GM18526 (cell line): ENCODE results near the gene CHDH.

ENCODE experiments used
- POLR2A ChIP-seq: IDR thresholded peaks from 3 replicates; pipeline ENCODE4 v1.6.1; 2011; ENCODE audit not compliant: insufficient read length; ENCODE audit errors: extremely low read depth

The CHDH gene

GRCh38 chr3:53820756-53821580 is 25.3 kb downstream of the CHDH start:
- no peak for TF ChIP-seq POLR2A

- no peak for TF ChIP-seq POLR2A
Measured at GRCh38 chr3:53820084-53820483, 26.1 kb downstream of the CHDH start.

DNA sequence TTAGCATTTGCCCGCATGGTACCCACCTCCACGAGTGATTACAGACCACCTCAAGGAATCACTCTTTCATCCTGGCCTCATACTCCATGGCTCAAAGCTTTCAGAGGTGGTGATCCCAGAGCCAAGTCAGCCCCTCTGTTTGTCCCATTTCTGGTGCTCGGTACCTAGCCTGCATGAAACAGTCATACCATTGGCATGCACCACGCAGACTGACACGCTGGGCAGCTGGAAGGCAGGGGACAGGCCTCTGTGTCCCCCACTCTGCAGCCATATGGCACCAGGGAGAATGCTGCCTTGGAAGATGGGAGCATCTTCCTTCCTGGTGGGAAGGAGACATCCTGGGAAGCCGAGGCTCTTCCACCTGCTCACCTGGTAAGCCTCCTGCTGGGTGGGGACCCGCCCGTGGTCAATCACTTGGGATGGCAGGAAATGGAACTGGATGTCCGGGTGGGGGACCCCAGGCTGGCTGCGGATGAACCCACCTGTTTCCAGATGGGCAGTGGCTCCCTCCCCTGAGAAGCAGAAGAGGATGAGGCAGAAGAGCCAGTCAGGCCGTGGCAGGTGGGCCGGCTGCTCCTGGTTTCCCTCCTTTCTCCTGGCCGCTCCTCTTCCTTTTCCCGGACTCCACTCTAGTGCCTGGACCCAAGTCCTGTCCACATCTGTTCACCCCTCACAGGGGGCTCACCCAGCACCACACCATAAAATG is 26.9 kb downstream of the CHDH start:
- TF ChIP-seq POLR2A = no peak

DNA sequence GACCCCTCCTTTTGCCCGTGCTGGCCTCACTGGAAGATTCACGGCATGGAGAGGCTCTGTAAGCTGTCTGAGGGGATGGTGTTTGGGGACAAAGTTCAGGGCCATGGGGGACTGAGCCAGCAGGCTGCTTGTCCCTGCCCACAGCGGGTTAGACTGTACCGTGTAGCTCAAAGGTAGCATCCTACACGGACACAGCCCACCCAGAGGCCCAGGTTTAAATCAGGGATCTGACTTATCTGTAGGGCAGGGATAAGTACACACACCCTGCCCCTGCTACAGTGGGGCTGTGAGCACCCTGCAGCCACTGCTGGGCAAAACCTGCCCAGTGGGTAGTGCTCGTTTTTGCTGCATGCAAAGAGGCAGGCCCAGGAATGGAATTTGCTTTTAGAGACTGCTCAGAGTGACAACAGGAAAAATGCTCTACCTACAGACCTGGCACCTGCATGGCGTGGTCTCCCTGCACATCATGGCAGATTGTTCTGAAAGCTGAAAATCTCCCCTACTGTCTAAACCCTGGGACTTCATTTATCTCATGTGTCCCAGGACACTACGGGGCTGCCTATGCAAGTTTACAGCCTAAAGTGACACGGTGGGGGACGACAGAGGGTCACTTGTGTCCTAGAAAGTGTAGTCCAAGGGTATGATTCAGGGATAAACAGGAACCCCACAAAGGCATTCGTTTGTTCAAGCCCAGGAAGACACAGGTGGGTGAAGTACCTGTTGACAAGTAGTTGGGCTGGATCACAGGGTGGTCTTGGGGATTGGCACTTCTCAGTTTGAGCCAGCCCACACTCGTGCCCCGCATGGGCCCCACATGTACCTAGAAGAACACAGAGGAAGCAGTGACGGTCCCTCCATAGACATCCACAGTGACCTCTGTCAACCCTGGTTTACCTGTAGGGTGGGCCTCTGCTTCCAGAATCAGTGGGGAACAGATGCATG is 27.7 kb downstream of the CHDH start:
- no peak for TF ChIP-seq POLR2A

GRCh38 chr3:53817809-53818208 is 28.4 kb downstream of the CHDH start:
- no peak for TF ChIP-seq POLR2A

GRCh38 chr3:53817211-53817610 is 29.0 kb downstream of the CHDH start:
- TF ChIP-seq POLR2A = no peak

DNA sequence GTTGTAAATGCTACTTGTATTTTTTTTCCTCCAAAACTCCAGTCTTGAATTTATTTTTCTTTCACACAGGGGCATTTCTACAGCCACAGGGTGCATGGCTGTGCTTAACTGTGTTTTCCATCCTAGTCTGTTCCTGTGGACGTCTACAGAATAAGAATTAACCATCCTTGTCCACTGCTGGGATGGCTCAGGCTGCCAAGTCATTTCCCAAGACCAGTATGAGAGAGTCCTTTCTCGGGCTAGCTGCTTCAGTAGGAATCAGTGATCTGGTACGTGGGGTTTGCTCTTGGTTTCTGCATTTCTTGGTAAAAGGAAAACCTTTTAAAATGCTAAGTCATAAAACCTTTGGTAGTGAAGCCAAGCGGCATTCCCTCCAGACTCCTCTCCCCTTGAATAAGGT is 29.8 kb downstream of the CHDH start:
- TF ChIP-seq POLR2A = no peak

DNA sequence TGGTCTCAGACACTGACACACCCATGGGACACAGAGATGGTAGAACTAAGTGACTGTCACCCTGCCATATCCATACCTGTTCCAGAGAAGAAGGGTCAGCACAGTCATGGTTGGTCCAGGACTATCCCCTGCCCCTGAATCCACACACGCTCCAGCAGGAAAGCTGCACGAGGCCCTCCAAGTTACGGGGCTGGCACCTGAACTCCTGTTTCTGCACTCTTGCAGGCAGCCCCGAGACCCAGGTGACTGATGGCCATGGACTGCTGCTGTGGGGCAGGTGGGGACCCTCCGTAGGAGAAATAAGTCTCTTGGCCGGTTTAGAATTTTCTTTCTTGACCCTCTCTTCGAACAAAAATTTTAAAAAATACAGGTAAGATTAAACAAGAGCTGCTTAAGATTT is 30.6 kb downstream of the CHDH start:
- TF ChIP-seq POLR2A = no peak

DNA sequence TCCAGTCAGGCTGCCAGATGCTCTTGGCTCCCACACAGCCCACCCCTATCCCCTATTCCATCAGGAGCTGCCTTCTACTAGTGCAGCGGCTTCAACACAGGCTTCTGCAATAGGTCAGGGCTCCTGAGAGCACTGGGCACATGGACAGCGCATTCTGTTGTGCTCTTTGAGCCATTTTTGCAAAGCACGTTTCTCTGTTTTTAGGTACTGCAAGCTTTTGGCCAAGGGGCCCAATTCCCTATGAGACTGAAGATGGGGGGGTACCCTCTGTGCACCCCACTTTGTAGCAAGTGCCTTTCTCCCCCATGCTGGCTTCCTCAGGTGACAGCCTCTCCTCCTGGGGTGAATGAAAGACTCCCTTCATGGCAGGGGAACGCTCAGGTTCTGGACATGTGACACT is 31.2 kb downstream of the CHDH start:
- no peak for TF ChIP-seq POLR2A

GRCh38 chr3:53813876-53814275 is 32.3 kb downstream of the CHDH start:
- TF ChIP-seq POLR2A = no peak

DNA sequence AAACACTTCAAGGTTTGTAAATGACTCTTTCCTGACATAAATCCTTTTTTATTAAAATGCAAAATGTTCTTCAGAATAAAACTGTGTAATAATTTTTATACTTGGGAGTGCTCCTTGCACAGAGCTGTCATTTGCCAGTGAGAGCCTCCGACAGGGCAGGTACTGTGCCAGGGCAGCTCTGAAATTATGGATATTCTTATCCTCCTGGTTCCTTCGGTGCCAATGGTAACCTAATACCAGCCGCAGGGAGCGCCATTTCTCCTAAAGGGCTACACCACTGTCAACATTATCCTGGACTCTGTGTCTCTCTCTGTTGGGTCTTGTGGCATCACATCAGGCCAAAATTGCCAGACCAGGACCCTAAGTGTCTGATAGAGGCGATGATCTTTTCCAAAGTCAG is 33.0 kb downstream of the CHDH start:
- TF ChIP-seq POLR2A = no peak

GRCh38 chr3:53812434-53812833 is 33.8 kb downstream of the CHDH start:
- TF ChIP-seq POLR2A = no peak

DNA sequence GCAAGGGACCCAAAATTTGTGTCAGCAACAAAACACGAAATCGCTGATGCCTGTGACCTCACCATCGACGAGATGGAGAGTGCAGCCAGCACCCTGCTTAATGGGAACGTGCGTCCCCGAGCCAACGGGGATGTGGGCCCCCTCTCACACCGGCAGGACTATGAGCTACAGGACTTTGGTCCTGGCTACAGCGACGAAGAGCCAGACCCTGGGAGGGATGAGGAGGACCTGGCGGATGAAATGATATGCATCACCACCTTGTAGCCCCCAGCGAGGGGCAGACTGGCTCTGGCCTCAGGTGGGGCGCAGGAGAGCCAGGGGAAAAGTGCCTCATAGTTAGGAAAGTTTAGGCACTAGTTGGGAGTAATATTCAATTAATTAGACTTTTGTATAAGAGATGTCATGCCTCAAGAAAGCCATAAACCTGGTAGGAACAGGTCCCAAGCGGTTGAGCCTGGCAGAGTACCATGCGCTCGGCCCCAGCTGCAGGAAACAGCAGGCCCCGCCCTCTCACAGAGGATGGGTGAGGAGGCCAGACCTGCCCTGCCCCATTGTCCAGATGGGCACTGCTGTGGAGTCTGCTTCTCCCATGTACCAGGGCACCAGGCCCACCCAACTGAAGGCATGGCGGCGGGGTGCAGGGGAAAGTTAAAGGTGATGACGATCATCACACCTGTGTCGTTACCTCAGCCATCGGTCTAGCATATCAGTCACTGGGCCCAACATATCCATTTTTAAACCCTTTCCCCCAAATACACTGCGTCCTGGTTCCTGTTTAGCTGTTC is 34.9 kb downstream of the CHDH start:
- no peak for TF ChIP-seq POLR2A

- TF ChIP-seq POLR2A = no peak
Measured at GRCh38 chr3:53809764-53810400, 36.3 kb downstream of the CHDH start.

DNA sequence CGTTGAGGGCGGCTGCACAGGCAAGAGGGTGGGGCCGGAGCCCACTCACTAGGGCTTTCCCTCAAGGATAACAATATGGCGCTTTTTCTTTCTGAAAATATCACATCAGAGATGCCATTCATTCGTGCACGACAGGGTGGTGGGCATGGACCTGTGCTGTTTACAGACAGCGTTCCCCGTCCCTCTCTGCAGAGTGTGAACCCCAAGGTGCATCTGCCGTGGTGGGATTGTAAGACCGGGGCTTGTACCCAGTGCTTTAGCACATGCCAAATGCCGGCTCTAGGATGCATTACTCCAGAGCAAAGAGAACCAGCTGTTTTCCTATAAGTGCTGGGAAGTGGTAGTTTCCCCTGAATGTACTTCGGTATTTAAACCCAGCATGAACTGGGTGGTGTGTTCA is 37.0 kb downstream of the CHDH start:
- no peak for TF ChIP-seq POLR2A

- no peak for TF ChIP-seq POLR2A
Measured at GRCh38 chr3:53808496-53808895, 37.7 kb downstream of the CHDH start.
